MM.1S (cell line): ENCODE results near the gene ST8SIA5.

Source experiments
- CTCF ChIP-seq: fragments of 300-600 bp; sonication (generic); IDR thresholded peaks from 2 replicates; pipeline ENCODE4 v1.5.1; 2016; ENCODE audit warnings: antibody characterized with exemption, low read length, mixed read lengths
- EZH2 ChIP-seq: fragments of 300-600 bp; sonication (generic); optimal IDR thresholded peaks from 2 replicates; pipeline ENCODE3; 2017; ENCODE audit warnings: low read depth, mild to moderate bottlenecking, antibody characterized with exemption, low read length, mixed read lengths
- EZH2phosphoT487 ChIP-seq: fragments of 300-600 bp; sonication (generic); IDR thresholded peaks from 2 replicates; pipeline ENCODE4 v1.6.1; 2018; ENCODE audit warnings: antibody characterized with exemption, low read length

GRCh38 chr18:46732801-46733200 is 24.1 kb downstream of the ST8SIA5 start:
- TF ChIP-seq CTCF: no peak
- no peak for TF ChIP-seq EZH2
- TF ChIP-seq EZH2phosphoT487: no peak
